NK-92 (cell line): ENCODE measurements around the gene OTUD5.

ENCODE experiments used
- DNase-seq: peaks from one replicate; lab custom pipeline; 2025; ENCODE audit not compliant: unreplicated experiment; lab: John Stamatoyannopoulos, UW

Gene OTUD5

DNA sequence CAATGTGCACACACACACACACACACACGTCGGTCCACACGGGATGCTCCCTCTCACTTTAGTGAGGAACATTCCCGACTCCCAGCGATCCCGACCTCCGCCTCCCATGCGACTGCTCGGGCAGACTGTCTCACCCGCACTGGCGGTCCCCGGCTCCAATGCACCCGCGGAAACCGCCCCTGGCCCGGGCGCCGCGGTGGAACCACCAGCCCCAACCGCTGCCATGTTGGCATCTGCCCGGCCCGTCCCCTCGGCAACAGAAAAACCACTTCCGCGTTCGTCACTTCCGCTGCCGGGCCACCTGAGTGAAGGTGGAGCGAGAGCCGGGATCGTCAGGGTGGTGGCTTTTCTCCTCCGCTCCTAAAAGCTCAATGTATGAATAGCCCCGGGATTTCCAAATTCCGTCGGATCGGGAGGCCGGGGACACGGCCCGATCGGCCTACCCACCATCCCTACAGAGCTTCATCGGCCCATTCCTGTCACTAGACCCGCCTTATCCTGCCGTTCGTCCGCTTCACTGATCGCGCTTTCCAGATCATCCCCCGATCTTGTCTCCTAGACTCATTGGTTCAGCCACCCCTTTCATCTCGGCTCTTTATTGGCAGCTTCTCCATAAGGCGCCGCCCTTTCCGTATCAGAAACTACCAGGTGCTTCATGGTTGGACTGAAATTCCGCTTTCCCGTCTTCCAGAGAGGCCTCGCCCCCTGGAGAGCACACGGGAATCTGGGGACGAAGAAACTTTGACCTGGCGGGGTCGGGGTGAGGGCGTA lies 45.8 kb downstream of the OTUD5 start, which contains the start of gene SLC35A2:
Gene SLC35A2, minus strand, starts transcription at position 235 of the 771 bp plus-strand sequence. Its CDS starts 10 bp downstream, at position 225.
- peak; percentile 9 for DNase-seq

- DNase-seq = no peak
Measured at GRCh38 chrX:48910926-48911411, 46.4 kb downstream of the OTUD5 start.

- no peak for DNase-seq
Measured at GRCh38 chrX:48909703-48910294, 47.6 kb downstream of the OTUD5 start.

- no peak for DNase-seq
Measured at GRCh38 chrX:48908600-48908999, 48.8 kb downstream of the OTUD5 start.

DNA sequence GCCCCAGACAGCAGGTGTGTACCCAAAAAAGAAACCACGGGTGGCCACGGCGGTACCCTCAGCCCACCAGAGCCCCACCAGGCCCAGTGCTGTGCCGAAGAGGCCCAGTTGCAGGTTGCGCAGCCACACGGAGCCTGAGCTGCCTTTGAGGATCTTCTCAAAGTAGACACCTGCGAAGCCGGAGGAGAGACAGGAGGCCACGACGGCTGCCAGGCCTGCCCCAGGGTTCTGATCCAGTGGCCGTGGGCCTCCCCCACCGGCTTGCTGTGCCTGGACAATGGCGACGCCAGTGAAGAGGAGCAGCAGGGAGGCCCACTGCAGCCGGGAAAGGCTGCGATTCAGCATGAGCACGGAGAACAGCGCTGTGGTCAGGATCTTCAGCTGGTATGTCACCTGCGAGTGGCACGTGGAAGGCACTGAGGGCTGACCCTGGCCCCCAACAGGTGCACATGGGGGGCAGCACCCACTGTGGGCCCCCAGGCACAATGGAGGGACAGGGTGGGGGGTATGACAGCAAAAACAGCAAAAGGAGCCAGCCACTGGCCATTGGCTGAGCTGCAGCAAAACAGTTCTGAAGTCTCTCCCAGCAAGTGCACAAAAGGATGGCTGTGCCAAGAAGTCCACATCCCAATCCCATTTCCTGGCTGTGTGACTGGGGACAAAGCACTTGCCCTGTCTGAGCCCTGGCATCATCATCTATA lies 52.2 kb downstream of the OTUD5 start:
- no peak for DNase-seq

- no peak for DNase-seq
Measured at GRCh38 chrX:48904626-48905025, 52.8 kb downstream of the OTUD5 start.

DNA sequence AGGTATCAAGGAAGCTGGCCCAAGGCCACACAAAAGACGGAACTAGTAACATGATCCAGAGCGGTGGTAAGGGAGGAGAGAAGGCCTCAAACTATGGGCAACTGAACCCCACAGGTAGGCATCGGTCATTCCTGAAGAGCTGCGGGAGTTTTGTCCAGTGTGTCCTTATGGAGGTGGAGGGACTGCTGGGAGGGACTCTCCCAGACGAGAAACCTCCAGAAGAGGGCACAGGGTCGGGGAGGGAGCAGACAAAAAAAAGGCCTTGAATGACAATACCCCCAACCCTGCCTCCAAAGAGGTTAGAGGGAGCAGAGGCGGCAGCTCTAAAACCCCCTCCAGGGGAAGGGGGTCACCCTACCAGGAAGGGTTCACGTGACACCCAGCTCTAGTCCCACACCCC lies 53.2 kb downstream of the OTUD5 start:
- DNase-seq = no peak

DNA sequence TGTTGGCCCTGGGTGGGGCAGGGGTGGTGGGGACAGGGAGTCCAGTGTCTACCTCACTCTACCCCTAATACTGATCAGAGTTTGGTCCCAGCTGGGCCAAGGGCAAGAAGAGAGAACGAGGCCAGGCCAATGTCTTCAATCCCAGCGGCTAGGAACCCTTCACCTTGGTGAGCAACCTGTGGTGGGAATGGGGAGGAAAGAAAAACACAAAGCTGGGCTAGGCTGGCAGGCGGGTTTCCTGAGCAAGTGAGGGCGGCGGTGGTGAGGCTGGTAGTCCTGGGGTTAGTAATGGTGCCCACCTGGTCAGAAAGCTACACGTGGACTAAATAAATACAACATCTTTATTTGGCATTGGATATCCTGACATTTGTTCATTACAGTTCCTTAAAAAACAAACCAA lies 54.1 kb downstream of the OTUD5 start:
- DNase-seq = no peak

DNA sequence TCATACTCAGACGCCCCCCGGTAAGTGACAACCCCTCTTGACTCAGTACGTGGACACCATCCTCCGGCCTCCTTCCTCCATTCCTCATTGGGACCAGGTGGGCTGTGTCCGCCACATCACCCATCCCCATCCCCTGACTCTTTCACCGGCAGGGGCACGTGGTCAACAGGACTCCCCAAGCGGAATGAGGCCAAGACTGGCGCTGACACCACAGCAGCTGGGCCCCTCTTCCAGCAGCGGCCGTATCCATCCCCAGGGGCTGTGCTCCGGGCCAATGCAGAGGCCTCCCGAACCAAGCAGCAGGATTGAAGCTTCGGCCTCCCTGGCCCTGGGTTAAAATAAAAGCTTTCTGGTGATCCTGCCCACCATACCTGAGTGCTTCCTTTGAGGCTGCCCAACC lies 54.6 kb downstream of the OTUD5 start:
- no peak for DNase-seq

DNA sequence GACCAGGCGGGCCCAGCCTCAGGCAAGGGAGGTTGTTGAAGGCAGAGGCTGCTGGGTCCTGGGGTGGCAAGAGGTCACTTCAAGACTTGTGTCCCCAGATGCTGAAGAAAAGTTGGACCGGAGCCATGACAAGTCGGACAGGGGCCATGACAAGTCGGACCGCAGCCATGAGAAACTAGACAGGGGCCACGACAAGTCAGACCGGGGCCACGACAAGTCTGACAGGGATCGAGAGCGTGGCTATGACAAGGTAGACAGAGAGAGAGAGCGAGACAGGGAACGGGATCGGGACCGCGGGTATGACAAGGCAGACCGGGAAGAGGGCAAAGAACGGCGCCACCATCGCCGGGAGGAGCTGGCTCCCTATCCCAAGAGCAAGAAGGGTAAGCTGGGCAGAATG lies 55.3 kb downstream of the OTUD5 start:
- no peak for DNase-seq

- no peak for DNase-seq
Measured at GRCh38 chrX:48901069-48901468, 56.3 kb downstream of the OTUD5 start.

DNA sequence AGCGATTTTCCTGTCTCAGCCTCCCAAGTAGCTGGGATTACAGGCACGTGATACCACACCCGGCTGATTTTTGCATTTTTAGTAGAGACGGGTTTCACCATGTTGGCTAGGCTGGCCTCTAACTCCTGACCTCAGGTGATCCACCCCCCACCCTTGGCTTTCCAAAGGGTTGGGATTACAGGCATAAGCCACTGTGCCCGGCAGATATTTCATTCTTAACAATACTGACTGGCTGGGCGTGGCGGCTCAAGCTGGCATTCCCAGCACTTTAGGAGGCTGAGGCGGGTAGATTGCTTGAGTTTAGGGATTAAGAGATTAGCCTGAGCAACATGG lies 58.4 kb downstream of the OTUD5 start:
- DNase-seq = no peak

DNA sequence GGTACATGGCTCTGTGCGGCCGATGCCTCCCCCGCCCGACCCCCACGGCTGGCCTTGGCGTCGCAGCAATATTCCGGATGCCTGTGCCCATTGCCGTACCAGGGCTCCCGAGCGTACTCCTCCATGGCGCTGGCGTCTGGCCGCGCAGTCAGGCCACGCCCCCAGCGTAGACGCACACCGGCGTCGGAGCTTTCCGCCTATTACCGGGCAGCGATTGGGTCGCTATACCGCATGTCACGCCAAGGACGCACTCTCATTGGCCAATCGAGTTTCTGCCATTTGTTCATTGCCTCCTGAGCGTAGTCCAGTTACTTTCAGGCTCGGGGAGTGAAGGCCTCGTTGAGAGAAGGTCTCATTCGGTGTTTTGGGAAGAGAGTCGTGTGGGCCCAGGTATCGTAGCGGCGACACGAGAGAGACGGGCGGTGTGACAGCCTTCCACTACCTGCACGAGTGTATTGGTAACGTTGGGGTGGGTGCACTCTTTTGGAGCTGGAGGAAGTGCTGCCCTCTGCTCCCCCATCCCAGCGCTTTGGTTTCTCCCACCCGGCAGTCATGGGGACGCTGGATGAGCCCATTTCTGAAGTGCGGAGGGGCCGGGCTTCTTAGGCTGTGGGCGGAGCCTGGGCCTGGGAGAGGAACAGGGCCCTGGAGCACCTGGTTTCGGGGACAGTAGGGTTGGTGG lies 59.6 kb downstream of the OTUD5 start, which contains the start of the genes PQBP1 and TIMM17B:
Gene PQBP1, plus strand, starts transcription at position 306 of the 682 bp plus-strand sequence. CDS start 580 bp downstream, outside the sequence.
Gene TIMM17B, minus strand, starts transcription at position 144 of the 682 bp plus-strand sequence. Its CDS starts 19 bp downstream, at position 125.
- peak; percentile 24 for DNase-seq

DNA sequence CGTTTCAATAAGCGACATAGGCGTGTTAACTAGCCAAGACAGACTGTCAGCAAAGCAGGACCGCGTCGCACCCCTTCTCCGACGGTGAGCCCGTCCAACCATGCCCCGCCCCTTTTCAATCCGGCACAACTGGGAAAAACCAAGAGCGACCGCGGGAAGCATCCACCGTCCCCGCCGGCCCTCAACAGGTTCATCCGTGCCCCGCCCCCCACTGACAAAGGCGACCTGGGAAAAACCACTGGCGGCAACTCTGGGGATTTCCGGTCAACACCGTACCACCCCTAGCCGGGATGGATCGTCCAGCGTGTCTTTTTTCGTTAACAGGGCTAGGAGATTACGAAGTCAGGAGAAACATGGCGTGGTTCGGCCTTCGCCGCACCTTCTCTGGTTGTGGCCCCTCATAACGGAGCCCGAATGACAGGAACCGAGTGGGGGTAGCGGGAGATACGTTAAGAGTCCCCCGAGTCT lies 60.2 kb downstream of the OTUD5 start:
- DNase-seq = no peak

GRCh38 chrX:48896611-48897011 lies 60.8 kb downstream of the OTUD5 start:
- no peak for DNase-seq

DNA sequence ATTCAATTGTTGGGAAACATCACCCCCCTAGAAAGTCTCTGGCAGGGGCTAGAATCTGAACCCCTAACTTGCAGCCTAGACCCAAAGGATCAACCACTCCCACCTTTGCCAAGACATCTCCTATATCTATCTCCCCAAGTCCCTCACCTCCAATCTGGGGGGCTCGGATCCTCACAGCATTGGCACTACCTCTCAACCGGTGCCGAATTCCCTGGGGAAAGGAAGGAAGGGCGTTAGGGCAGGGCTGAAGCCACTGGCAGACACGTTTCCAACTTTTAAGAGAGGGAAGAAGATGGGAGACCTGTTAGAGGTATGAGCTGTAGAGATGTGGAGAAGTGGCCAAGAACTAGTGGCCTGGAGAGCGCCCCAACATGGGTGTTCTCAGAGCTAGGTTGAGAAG lies 62.5 kb downstream of the OTUD5 start:
- no peak for DNase-seq

GRCh38 chrX:48893556-48894348 lies 63.7 kb downstream of the OTUD5 start:
- no peak for DNase-seq

DNA sequence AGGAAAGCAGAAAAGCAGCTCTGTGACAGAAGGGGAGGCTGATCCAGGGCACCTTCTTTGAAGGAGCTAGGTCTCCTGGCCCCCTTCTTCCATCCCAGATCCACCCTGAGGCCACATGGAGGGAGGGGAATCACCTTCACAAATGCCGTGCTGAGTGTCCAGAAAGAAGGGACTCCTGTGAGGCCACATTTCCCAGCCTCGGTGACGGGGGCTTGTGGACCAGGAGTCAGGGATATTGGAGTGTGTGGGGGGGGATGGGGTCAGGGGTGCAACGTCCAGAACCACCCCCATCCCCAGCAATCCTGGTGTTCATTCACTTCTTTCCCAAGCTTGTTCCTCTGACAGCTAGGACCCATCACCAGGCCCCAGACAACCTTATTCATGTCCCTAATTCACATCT lies 64.5 kb downstream of the OTUD5 start:
- DNase-seq = no peak

DNA sequence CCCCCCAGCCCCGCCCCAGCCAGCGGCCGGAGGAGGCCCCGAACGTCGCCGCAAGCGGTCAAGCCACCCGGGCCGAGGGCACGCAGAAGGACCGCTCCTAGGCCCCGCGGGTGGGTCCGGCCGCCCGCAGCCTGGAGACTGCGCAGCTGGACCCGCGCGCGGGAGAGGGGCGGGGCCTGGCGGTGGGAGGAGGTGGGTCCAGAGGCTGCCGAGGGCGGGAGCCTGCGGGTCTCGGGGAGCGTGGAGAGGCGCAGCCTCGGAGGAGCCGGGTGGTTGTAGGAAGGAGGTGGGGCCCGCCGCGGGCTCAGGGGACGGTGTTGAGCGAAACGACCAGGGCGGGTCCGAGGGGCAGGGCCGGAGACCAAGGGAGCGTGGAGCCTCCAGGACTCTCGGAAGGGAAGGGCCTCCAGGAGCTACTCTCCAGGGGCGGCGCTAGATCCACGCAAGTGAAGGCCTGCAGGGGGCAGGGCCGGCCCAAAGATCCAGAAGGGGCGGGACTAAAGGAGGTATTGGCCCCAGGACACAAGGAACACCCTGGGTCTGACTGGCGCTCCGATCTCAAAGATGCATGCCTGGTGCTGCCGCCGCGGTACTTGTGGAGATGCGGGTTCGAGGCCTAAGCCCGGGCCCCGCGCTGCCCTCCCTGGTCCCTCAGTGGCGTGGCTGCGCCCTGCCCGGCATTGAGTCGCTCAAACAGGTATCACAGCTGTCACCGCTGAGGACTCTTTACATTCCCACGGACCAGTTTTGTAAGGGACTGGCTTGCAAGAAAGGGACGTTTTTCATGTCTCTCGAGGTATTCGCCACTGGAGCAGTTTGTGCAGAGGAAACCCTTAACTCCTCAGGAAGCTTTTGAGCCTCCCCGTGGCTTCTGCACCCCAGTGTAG lies 65.8 kb downstream of the OTUD5 start:
- no peak for DNase-seq
